HG02981 (cell line): ENCODE data around the gene LRP8.

Experiments used
- ATAC-seq: cut with Tn5 transposase; IDR thresholded peaks from one replicate; pipeline ENCODE4 v1.9.1; 2021; ENCODE audit warnings: mild to moderate bottlenecking, moderate library complexity; ENCODE audit not compliant: unreplicated experiment

The LRP8 gene

GRCh38 chr1:53359934-53360276, 32.0 kb upstream of the LRP8 start:
- ATAC-seq, result no peak

- ATAC-seq, result no peak
Measured at GRCh38 chr1:53359225-53359933, 31.5 kb upstream of the LRP8 start.

- no peak for ATAC-seq
Measured at GRCh38 chr1:53356637-53357036, 28.8 kb upstream of the LRP8 start.

- no peak for ATAC-seq
Measured at GRCh38 chr1:53354119-53354518, 26.2 kb upstream of the LRP8 start.

- no peak for ATAC-seq
Measured at GRCh38 chr1:53352561-53352960, 24.7 kb upstream of the LRP8 start.

GRCh38 chr1:53350853-53351767, 23.2 kb upstream of the LRP8 start:
- no peak for ATAC-seq

- ATAC-seq, result no peak
Measured at GRCh38 chr1:53349968-53350852, 22.3 kb upstream of the LRP8 start.

GRCh38 chr1:53349369-53349835, 21.5 kb upstream of the LRP8 start:
- no peak for ATAC-seq

GRCh38 chr1:53348486-53349368, 20.9 kb upstream of the LRP8 start:
- ATAC-seq, result no peak

GRCh38 chr1:53346814-53347176, 18.9 kb upstream of the LRP8 start:
- no peak for ATAC-seq

GRCh38 chr1:53345996-53346813, 18.3 kb upstream of the LRP8 start:
- ATAC-seq, result no peak

GRCh38 chr1:53344921-53345838, 17.3 kb upstream of the LRP8 start:
- peak; percentile 85 for ATAC-seq

- ATAC-seq, result no peak
Measured at GRCh38 chr1:53343831-53344668, 16.2 kb upstream of the LRP8 start.

GRCh38 chr1:53342735-53343470, 15.0 kb upstream of the LRP8 start:
- ATAC-seq, result no peak

GRCh38 chr1:53341961-53342707, 14.3 kb upstream of the LRP8 start:
- ATAC-seq, result no peak

GRCh38 chr1:53341521-53341895, 13.6 kb upstream of the LRP8 start:
- ATAC-seq, result no peak
